Ureter (tissue), 1 donor: ENCODE results near the gene AGRP. TPM values are rescaled to one million over a fixed set of nuclear protein-coding genes. Genes with fewer than 3 reads are reported as not detected.

Experiments
- DNase-seq: peaks from one replicate; pipeline ENCODE4 v3.0.0-alpha.2; 2020; ENCODE audit warnings: low spot score
- total RNA-seq: library from RNA; stranded (reverse); gene quantifications from one replicate; pipeline ENCODE4 v1.2.4, GENCODE V29; 2023
- donor health status: DM: yes; HTN: yes; CAD: no.

The AGRP gene
- total RNA-seq, 1 donor from 2014 or later: not detected

DNA sequence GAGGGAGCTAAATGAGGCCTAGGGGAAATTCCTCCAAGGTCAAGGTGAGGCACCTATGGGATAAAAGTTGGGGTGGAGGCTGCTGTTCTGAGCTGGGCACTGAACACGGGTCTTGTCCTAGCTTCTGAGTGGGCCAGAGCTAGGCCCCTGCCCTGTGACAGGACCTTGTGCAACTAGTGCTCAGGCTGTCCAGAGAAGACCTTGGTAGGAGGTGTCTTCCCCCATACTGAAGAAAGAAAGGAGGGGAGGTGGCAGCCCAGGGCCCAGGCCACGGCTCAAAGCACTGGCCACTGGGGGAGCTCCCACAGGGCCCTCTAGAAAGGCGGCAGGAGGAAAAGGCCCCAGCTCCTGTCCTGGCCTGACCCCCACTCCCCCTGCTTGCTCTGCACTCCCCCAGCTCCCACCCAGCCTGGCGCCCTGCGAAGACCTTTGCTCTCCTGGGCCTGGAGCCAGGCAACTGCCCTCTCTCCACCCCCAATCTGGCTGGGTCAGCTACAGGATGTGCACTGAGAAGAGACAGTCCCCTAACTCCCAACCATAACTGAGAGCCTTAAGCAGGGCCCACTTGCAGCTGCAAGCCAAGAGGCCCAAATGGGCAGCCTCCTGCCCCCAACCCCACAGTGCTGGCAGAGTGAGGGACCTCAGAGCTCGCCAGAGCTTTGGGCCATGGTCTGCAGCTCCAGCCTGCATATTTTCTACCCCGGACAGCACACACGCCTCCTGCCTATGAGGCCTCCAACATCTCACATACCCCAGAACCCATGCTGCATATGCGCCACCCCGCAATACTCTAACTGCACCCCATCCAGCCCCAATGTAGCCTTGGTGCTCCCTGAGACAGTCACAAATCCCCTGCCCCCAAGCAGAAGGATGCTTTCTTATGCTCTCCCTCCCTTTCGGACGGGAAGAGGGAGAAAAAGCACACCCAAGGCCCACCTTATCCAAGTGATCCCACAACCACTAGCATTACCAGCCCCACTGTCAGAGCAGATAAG is 37.1 kb downstream of the AGRP start:
- no peak for DNase-seq

DNA sequence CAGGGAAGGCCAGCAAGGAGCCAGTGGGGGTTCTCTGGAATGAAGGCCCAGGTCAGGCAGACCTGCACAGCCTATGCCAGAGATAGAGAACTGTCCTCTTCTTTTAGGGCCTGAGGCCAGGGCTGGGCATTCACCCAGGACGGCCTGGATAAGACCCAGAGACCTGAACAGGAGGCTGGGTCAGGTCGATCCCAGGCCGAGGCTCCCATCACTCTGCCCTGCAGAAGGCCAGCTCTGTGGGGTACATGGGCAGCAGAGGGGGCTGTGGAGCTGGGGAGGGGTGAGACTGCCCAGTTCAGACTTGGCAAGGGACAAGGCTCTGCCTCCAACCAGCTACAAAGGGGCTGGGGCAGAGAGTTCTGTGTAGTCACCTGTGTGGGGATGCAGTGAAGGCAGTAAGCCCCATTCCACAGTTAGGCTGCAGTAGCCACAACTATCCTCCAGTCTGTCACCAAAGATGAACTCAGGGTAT is 37.9 kb downstream of the AGRP start:
- DNase-seq: no peak

DNA sequence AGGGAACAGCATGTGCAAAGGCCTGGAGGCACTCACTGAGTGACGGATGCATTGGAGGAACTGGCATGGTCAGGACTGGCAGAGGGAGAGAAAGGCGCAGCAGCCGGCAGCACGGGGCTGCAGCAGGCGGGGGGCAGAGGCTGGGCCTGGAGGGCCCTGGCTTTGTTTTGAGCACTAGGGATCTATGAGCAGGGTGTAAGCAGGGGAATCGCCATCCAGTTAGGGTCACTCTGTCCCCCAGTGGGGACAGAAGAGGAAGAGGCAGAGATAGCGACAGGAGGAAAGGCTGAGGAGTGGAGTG is 38.3 kb downstream of the AGRP start:
- no peak for DNase-seq

DNA sequence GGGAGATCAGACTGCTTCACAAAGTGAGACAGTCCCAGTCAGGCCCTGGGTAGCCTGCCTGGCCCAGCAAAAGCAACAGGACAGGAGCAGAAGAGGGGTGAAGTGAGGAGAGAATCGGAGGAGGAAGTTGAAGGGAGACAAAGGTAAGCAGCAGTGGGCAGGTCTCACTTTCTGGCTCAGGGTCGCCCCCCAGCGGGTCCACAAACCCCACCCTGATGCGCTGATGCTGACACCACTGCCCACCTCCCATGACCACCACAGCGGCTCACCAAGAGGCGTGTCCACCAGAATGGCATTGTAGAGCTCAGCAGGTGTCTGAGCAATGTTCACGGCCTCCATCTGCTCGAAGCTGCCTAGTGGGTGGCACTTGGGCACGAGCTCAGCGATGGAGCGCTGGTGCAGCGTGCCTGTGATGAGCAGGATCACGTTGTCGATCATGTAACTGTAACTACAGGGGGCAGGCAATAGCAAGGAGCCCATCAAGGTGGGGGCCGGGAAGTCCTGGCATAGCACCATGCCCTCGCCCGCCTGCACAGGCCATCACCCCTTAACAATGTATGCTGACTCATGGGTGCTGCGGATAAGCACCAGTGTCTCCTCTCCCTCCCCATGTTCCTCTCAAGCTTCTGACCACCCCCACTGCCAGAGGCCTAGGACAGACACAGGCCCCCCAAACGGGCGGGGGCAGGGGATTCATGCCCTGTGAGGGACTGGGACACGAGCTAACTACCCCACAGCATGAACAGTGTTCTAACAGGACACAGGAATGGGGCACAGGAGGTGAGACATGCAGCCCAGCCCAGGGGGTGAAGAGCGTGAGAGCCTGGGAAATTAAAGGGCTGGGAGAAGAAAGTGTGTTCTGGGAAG is 38.9 kb downstream of the AGRP start:
- DNase-seq: no peak

DNA sequence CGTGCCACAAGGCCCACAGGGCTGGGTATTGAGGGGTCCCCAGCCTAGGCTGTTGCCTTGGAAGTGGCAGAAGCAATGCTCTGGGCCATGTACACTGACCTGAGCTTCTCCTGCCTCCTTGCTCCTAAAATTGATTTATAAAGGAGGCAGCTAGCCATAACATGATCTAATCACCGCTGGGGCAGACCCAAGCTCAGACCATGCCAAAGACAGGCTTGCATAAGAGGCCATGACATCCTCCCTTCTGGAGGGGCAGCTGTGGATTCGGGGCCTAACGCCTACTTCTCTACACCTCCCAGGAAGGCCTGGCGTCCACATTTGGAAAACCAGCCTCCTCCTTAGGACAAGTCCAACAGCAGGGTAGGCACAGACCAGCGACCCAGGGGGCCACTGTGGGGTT is 40.1 kb downstream of the AGRP start:
- peak; percentile 73 for DNase-seq

DNA sequence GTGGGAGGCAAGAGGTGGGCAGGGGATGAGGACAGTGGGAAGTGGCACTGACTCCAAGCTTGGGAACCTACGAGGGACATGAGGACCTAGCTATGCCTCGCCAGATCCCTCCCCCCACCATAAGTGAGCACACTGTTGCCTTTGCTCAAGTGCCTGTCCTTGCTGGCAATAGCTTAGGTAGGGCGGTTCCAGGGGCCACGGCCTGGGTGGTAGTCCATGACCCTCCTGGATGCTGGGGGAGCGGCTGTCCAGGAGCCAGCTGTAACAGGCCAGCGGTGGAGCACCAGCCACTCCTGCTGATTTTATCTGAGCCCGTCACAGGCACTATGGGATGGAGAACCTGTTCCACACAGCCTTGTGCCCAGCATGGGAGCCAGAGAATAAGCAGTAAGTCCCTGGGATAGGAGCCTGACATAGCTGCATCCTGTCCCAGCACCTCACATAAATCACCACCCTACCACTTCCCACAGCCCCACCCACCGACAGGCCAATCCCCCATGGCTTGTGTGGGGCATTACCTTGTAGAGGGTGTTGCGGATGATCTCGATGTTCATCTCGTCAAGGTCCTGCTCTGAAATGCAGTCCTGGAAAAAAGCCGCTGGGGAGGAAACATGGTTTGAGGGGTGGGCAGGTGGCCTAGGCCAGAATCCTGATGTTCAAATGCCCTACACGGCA is 40.6 kb downstream of the AGRP start:
- DNase-seq: no peak

DNA sequence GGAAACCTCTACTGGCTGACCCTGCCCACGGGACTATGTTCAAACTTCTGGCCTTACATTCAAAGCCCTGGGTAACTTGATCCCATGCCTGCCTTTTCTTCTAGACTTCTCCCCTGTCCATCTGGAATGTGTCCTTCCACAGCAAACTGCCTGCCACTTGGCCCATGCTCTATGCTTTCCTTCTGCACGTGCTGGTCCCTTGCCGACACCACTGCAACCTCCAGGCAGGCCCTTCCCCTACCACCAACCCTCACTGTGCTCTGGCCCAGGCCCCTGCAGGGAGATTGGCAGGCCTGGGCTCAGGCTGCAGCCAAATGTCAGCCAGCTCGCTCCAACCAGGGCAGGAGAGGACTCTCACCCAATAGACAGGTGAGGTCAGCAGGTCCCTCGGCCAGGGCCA is 41.4 kb downstream of the AGRP start:
- no peak for DNase-seq

DNA sequence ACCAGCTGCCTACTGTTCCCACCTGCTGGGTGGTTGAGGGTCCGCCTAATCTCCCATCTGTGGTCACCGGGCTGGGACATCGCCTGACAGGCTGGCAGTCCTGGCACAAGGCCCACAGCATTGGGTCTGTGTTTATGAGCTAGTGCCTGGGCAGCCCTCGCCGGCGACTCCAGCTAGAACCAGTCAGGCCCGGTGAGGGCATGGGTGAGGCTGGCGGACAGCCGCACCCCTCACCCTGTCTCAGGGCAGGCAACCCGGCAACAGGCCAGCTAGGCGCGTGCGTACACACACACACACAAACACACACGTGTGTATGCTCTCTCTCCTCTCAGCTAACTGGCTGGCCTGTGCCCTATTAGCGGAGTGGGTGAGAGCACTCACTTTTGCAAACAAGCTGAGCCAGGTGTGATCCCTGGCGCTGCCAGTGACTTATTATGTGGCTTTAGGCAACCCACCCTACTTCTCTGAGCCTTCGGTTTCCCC is 42.0 kb downstream of the AGRP start:
- DNase-seq: peak; percentile 88

DNA sequence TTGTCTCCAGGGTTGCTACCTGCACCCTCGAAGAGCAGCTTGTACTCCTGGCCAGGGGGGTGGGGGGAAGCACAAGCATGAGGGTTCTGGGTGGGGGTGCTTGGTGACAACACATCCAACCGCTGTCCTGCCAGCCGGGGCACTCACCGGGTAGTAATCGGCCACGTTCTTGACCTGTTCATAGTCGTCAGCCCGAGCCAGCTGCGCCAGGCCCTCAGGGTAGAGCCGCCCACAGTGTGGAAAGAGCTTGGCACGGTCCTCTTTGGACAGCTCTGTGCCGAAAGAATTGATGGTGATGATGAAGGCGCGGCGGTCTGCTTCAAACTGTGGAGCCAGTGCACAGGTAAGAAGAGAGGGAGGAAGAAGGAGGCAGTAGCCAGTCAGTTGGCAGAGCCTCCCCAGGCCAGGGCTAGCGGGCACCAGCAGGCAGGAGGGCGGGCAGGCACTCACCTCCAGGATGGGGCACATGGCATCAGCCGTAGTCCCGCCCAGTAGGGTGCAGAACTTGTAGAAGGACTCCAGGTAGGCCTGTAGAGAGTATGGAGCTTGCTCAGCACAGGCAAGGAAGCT is 44.4 kb downstream of the AGRP start:
- DNase-seq: no peak

DNA sequence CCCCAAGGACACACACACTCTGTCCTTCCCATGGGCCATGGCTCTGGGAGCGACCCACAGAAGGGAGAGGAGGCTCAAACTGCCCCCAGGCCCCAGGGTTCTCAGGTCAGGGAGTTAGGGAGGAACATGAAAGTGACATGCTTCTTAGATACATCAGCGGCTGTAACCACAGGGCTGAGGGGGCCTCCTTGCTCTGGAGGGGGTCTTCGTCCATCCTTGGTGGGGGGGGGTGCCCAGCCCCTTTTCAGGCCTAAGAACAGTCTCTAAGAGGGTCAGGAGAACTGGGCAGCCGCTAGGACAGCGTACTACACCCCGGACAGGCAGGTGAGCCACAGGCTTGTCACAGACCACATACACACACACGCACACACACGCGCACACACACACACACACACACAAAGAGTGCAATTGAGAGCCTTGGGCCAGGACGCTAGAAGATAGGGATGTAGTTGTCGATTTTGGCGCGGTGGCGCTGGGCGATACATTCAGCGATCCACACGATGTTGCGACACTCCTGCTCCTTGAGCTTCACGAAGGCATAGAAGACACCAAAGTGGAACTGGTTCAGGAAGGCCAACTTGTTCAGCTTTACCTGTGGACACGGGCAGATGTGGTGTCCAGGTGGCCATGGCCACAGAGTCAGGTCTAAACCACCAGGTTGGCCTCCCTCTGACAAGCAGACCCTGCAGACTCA is 45.1 kb downstream of the AGRP start:
- DNase-seq: no peak

DNA sequence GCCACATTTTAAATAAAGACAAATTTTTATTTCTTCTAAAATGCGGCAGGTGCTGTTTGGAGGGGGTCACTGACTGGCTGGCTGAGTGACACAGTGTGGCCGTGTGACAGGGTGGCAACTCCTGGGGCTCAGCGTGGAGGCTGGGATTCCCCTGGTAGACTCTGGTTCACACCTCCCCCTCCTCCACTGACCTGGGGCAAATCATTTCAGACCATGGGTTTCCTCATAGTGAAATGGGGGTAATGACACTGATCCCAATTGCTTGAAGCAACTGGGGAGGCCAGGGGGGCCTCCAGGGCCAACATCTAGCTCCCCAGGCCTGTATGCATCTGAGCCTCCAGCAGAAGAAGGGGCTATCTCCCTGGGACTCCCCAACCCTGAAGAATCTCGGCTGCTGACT is 45.8 kb downstream of the AGRP start:
- DNase-seq: no peak

DNA sequence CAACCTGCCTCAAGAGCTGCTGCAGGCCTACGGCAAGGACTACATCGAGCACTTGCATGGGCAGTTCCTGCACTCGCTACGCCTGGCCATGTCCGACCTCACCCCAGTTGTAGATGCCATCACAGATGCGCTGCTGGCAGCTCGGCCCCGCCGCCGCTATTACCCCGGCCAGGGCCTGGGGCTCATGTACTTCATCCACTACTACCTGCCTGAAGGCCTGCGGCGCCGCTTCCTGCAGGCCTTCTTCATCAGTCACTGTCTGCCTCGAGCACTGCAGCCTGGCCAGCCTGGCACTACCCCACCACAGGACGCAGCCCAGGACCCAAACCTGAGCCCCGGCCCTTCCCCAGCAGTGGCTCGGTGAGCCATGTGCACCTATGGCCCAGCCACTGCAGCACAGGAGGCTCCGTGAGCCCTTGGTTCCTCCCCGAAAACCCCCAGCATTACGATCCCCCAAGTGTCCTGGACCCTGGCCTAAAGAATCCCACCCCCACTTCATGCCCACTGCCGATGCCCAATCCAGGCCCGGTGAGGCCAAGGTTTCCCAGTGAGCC is 46.6 kb downstream of the AGRP start:
- no peak for DNase-seq

DNA sequence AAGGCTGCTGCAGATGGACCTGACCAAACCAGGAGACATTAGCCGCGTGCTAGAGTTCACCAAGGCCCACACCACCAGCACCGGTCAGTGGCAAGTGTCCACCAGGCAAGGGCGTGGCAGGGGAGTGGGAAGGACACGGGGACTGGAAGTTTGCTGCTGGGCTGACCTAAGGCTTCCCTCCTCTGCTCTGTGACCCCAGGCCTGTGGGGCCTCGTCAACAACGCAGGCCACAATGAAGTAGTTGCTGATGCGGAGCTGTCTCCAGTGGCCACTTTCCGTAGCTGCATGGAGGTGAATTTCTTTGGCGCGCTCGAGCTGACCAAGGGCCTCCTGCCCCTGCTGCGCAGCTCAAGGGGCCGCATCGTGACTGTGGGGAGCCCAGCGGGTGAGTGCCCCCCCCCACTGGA is 47.6 kb downstream of the AGRP start:
- DNase-seq: no peak

DNA sequence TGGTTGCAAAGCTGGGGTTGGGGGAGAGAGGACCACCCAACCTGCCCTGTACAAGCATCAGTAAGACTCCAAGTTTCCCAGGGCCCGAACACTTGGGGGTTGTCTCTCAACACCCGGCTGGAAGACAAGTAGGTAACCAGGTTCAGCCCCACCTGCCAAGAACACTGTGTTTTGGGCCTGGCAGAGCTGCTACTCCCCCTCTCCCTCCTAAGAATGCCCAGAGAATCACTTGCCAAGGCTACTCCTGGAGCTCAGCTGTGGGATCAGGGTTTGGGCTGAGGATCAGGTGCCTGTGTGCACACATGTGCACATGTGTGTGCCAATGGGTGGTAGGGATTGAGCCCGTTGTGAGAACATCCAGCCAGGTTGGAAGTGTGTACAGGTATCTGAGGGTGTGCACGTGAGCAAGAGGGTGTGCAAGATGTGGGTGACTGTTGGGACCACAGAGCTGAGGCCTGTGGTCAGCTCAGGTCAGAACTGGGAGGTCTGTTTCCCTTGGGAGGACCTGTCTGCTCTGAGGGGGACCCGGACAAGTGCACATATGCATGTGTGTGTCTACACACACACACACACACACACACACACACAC is 50.1 kb downstream of the AGRP start:
- no peak for DNase-seq

Other genes with a start within 250 kb of the AGRP start
- 19.1 TPM for gene FHOD1, start 236.1 kb downstream of the AGRP start, total RNA-seq
- gene SLC9A5, start 234.6 kb downstream of the AGRP start, total RNA-seq: 0.86 TPM
- 10.3 TPM for gene PLEKHG4, start 204.0 kb downstream of the AGRP start, total RNA-seq
- not detected for gene KCTD19, start 156.8 kb downstream of the AGRP start, total RNA-seq
- gene LRRC36, start 156.7 kb downstream of the AGRP start, total RNA-seq: not detected
- gene TPPP3, start 90.0 kb downstream of the AGRP start, total RNA-seq: 12.5 TPM
- gene ZDHHC1, start 67.1 kb downstream of the AGRP start, total RNA-seq: 14.3 TPM
- 5.6 TPM for gene HSD11B2, start 52.4 kb downstream of the AGRP start, total RNA-seq
- gene ATP6V0D1, start 2.4 kb downstream of the AGRP start, total RNA-seq: 89.2 TPM
- 57.6 TPM for gene RIPOR1, start 45.3 kb upstream of the AGRP start, total RNA-seq
- 54.6 TPM for gene CTCF, start 79.0 kb upstream of the AGRP start, total RNA-seq
- gene CARMIL2, start 161.6 kb upstream of the AGRP start, total RNA-seq: 5.7 TPM
- gene ACD, start 176.7 kb upstream of the AGRP start, total RNA-seq: 14.3 TPM
- 1.6 TPM for gene PARD6A, start 177.4 kb upstream of the AGRP start, total RNA-seq
- gene ENKD1, start 183.2 kb upstream of the AGRP start, total RNA-seq: 18.0 TPM
- 2.7 TPM for gene C16orf86, start 183.3 kb upstream of the AGRP start, total RNA-seq
- gene GFOD2, start 235.8 kb upstream of the AGRP start, total RNA-seq: 36.5 TPM